Skeletal muscle satellite cell (primary cell): ENCODE results near the gene EME2.

Experiments
- H3K27me3 ChIP-seq: 2 replicates; pipeline ENCODE4 v1.7.0; 2013; ENCODE audit warnings: low read length; ENCODE audit not compliant: control insufficient read depth, insufficient read depth
- H3K36me3 ChIP-seq: 2 replicates; pipeline ENCODE4 v1.7.0; 2013; ENCODE audit warnings: mild to moderate bottlenecking, control low read depth, low read length; ENCODE audit not compliant: insufficient read depth
- H3K4me1 ChIP-seq: 2 replicates; pipeline ENCODE4 v1.7.0; 2013; ENCODE audit warnings: low read length; ENCODE audit not compliant: control insufficient read depth, insufficient read depth
- H3K4me2 ChIP-seq: 2 replicates; pipeline ENCODE4 v1.7.0; 2013; ENCODE audit warnings: mild to moderate bottlenecking, low read length
- H3K4me3 ChIP-seq: 2 replicates; pipeline ENCODE4 v1.7.0; 2013; ENCODE audit warnings: low read length
- H3K9ac ChIP-seq: 2 replicates; pipeline ENCODE4 v1.7.0; 2013; ENCODE audit warnings: mild to moderate bottlenecking, low read depth, low read length, moderate library complexity
- H3K9me3 ChIP-seq: replicated peaks from 2 replicates; pipeline ENCODE4 v1.7.0; 2013; ENCODE audit warnings: mild to moderate bottlenecking, control low read depth, low read length

Gene EME2

GRCh38 chr16:1769402-1770300, 3.0 kb upstream of the EME2 start:
- peaks cover 49% of the 10 kb centered on the region for H3K36me3 ChIP-seq
- H3K4me1 ChIP-seq, result peaks cover 25% of the 10 kb centered on the region
- H3K9me3 ChIP-seq, result no peaks in the 10 kb centered on the region
- no peaks in the 10 kb centered on the region for H3K27me3 ChIP-seq
- H3K4me3 ChIP-seq, result peak overlapping the region; percentile 92
- peak overlapping the region; percentile 85 for H3K4me2 ChIP-seq
- H3K9ac ChIP-seq, result peak overlapping the region; percentile 75

- Histone ChIP-seq H3K4me1 (peaks cover 32% of the 10 kb centered on the region), H3K27me3 (no peaks in the 10 kb centered on the region), H3K9me3 (no peaks in the 10 kb centered on the region), H3K4me2 (peak overlapping the region; percentile 85), H3K4me3 (peak overlapping the region; percentile 92), H3K9ac (peak overlapping the region; percentile 75), H3K36me3 (peaks cover 44% of the 10 kb centered on the region)
Observed at GRCh38 chr16:1770328-1771187, 2.1 kb upstream of the EME2 start.

DNA sequence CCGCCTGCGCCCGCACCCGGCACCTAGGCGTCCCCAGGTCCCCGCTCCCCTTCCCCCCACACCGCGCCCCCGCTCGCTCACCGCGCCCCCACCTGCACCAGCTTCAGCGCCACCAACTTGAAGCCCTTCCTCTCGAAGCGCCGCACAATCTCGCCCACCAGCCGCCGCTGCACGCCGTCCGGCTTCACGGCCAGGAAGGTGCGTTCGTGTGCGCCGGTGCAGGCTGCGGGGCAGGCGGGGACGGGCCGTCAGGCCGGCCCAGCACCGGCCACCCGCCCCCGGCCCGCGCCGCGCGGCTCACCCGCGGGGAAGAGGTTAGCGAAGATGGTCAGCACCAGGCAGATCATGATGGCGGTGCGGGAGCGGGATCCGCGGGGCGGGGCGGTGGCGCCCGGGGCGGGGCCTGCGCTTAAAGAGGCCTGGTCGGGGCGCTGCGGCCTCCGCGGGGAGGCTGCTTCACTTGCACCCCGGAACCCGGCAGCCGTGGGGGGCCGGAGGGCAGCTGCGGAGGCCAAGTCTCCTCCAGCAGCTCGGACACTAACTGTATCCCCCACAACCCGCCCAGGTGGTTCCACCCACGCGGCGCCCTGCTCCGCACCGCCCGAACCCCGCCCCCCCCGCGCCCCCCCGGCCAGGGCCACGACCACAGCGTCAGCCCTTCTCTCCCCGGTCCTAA, 1.3 kb upstream of the EME2 start, which contains the start of gene NME3:
TSS of gene NME3 (minus strand) at position 356 of the 676 bp plus-strand sequence. CDS start at position 347, 9 bp downstream.
- H3K9me3 ChIP-seq, result no peaks in the 10 kb centered on the region
- peaks cover 32% of the 10 kb centered on the region for H3K4me1 ChIP-seq
- peaks cover 42% of the 10 kb centered on the region for H3K36me3 ChIP-seq

GRCh38 chr16:1771864-1772361, 697 bp upstream of the EME2 start:
- H3K27me3 ChIP-seq, result no peaks in the 10 kb centered on the region
- H3K36me3 ChIP-seq, result peaks cover 42% of the 10 kb centered on the region
- H3K4me3 ChIP-seq, result peak overlapping the region; percentile 92
- no peaks in the 10 kb centered on the region for H3K9me3 ChIP-seq
- peaks cover 32% of the 10 kb centered on the region for H3K4me1 ChIP-seq
- peak overlapping the region; percentile 85 for H3K4me2 ChIP-seq
- peak overlapping the region; percentile 98 for H3K9ac ChIP-seq

More for the DNA sequence above, 1.3 kb upstream of the EME2 start, which contains the start of gene NME3:
- Histone ChIP-seq H3K4me3 (peak within 1 kb of the TSS; percentile 92), H3K9ac (peak within 1 kb of the TSS; percentile 98), H3K4me2 (peak within 1 kb of the TSS; percentile 85), H3K27me3 (no peaks in the 10 kb centered on the region)

GRCh38 chr16:1772908-1773702, 495 bp downstream of the EME2 start, which contains the start of gene MRPS34:
MRPS34 (minus strand) TSS chr16:1773134; CDS start chr16:1773119, 15 bp downstream.
- H3K4me3 ChIP-seq, result peak within 1 kb of the TSS; percentile 92
- H3K27me3 ChIP-seq, result no peaks in the 10 kb centered on the region
- peak within 1 kb of the TSS; percentile 85 for H3K4me2 ChIP-seq
- peak within 1 kb of the TSS; percentile 98 for H3K9ac ChIP-seq
- no peaks in the 10 kb centered on the region for H3K9me3 ChIP-seq
- peaks cover 32% of the 10 kb centered on the region for H3K4me1 ChIP-seq
- peaks cover 42% of the 10 kb centered on the region for H3K36me3 ChIP-seq

DNA sequence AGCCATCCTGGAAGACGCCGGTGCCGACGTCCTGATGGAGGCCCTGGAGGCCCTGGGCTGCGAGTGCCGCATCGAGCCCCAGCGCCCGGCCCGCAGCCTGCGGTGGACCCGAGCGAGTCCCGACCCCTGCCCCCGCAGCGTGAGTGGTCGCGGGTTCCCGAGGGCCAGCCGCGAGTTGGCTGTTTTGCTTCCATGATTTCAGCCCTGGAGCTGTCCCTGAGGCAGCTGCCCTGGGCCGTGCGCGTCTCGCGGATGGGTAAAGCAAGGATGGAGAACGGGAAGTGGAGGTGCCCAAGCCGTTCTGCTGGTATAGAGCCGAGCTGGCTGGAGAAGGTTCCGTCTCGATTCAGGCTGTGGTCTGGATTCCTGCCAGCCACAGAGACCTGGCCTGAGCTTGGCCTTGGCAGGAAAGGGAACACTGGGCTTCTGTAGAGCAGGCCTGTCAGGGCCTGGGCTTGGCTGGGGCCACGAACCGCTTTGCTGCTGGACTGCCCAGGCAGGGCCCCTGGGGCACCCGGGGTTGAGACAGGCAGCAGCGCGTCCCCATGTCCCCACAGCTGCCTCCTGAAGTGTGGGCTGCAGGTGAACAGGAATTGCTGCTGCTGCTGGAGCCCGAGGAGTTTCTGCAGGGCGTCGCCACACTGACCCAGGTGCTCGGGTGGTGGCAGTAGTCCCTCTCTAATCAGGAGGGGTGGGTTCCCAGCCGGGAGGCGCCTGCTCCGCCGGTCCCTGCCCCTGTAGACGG, 1.3 kb downstream of the EME2 start:
- Histone ChIP-seq H3K4me3 (peak overlapping the region; percentile 92), H3K4me2 (peak overlapping the region; percentile 85), H3K4me1 (peaks cover 32% of the 10 kb centered on the region), H3K36me3 (peaks cover 37% of the 10 kb centered on the region), H3K9ac (peak overlapping the region; percentile 98), H3K9me3 (no peaks in the 10 kb centered on the region), H3K27me3 (no peaks in the 10 kb centered on the region)

DNA sequence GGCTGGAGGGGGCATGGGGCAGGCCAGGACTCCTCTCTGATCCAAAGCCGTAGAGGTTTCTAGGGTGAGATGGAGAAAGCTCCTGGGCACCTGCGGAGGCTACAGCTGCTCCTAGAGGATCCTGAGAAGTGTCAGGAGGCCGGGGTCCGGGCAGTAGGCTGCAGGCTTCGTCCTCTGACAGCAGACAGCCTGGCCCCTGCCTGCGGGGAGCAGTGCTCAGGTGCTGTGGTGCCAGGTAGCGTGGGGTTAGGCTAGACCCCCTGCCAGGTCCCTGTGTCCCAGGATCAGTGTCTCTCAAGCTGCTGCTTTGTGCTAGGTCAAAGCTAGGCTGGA, 1.8 kb downstream of the EME2 start:
- Histone ChIP-seq H3K9me3 (no peaks in the 10 kb centered on the region), H3K4me3 (peak overlapping the region; percentile 92), H3K9ac (peak overlapping the region; percentile 98), H3K4me2 (peak overlapping the region; percentile 85), H3K4me1 (peaks cover 32% of the 10 kb centered on the region), H3K36me3 (peaks cover 31% of the 10 kb centered on the region), H3K27me3 (no peaks in the 10 kb centered on the region)

GRCh38 chr16:1775006-1775845, 2.6 kb downstream of the EME2 start:
- Histone ChIP-seq H3K36me3 (peaks cover 30% of the 10 kb centered on the region), H3K4me2 (peak overlapping the region; percentile 85), H3K9me3 (no peaks in the 10 kb centered on the region), H3K4me3 (peak overlapping the region; percentile 92), H3K27me3 (no peaks in the 10 kb centered on the region), H3K4me1 (peaks cover 28% of the 10 kb centered on the region), H3K9ac (no peak overlapping the region)

DNA sequence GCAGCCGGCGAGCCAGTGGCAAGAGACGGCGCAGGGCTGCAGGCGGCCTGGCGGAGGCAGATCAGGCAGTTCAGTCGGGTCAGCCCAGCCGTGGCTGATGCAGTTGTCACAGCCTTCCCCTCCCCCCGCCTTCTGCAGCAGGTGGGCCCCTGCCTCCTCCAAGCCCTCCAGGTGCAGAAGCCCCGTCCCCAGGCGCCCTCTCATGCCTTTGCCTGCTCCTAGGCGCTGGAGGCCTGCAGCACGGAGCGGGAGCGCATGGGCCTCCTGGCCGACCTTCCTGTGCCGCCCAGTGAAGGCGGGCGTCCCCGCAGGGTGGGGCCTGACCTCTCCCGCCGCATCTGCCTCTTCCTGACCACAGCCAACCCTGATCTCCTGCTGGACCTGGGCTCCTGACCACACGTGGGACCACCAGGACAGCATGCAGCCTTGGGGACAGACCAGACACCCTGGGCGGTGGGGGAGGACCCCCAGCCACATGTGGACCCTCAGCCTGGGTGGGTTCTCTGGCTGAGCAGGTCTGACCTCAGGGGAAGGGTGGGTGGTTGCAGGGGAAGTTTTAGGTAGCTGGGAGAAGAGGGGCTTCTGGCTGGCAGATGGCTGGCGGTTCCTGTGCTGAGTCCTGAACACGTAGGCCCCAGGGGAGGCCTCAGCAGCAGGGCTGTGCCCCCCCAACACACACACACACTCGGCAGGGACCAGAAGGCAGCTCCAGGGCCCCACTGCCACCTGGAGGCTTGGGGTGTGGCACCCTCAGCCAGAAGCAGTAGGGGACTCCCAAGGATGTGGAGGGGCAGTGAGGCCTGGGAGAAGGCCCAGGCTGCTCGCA, 3.4 kb downstream of the EME2 start:
- H3K4me3 ChIP-seq, result no peak overlapping the region
- no peak overlapping the region for H3K4me2 ChIP-seq
- H3K27me3 ChIP-seq, result no peaks in the 10 kb centered on the region
- H3K9me3 ChIP-seq, result no peaks in the 10 kb centered on the region
- peaks cover 24% of the 10 kb centered on the region for H3K4me1 ChIP-seq
- peaks cover 31% of the 10 kb centered on the region for H3K36me3 ChIP-seq
- no peak overlapping the region for H3K9ac ChIP-seq
